ENCODE data around the gene PALLD. TPM values are rescaled to one million over a fixed set of nuclear protein-coding genes. Genes with fewer than 3 reads are reported as not detected.

Gene PALLD
- total and polyA plus RNA-seq, 7 donors = 40.7 to 1,991 (median 1,233) TPM

GRCh38 chr4:168776382-168776781, 279.5 kb downstream of the PALLD start:
- intact Hi-C loops (cut with DNase I) = no loop called here

GRCh38 chr4:168777277-168777965, 280.6 kb downstream of the PALLD start:
- Histone ChIP-seq H3K4me1 (no peaks in the 10 kb centered on the region), H3K27ac (no peak overlapping the region), H3K9me3 (peaks cover 0 to 3% (median 0%) of the 10 kb centered on the region in 4 donors), H3K36me3 (no peaks in the 10 kb centered on the region), H3K4me3 (no peak overlapping the region), H3K27me3 (no peaks in the 10 kb centered on the region)
- DNase-seq = no peak
- TF ChIP-seq EP300 (IDR thresholded peaks at IDR 0.05) = no peak
- intact Hi-C loops (cut with DNase I) = no loop called here
- WGBS, 2 donors = 36 to 63% methylated on average over 4 of the region's 4 CpGs

More at GRCh38 chr4:168776382-168776781, 279.5 kb downstream of the PALLD start:
- H3K9me3 ChIP-seq = peaks cover 0 to 3% (median 0%) of the 10 kb centered on the region in 4 donors
- no peak for TF ChIP-seq EP300 (IDR thresholded peaks at IDR 0.05)
- no peak for TF ChIP-seq POLR2A (IDR thresholded peaks at IDR 0.05)
- TF ChIP-seq CTCF (IDR thresholded peaks at IDR 0.05) = no peak
- no peak for TF ChIP-seq POLR2AphosphoS5 (IDR thresholded peaks at IDR 0.05)
- H3K4me1 ChIP-seq = no peaks in the 10 kb centered on the region
- no peak overlapping the region for H3K4me3 ChIP-seq
- DNase-seq = no peak
- H3K27me3 ChIP-seq = no peaks in the 10 kb centered on the region
- no peaks in the 10 kb centered on the region for H3K36me3 ChIP-seq
- no peak overlapping the region for H3K27ac ChIP-seq

- no peaks in the 10 kb centered on the region for H3K36me3 ChIP-seq
- no peak overlapping the region for H3K4me3 ChIP-seq
- intact Hi-C loops (cut with DNase I) = no loop called here
- DNase-seq = no peak
- H3K9me3 ChIP-seq = no peaks in the 10 kb centered on the region
- 89% methylated on average over 4 of the region's 4 CpGs for WGBS, 2 donors
- TF ChIP-seq EP300 (IDR thresholded peaks at IDR 0.05) (no peak), POLR2AphosphoS5 (IDR thresholded peaks at IDR 0.05) (no peak), POLR2A (IDR thresholded peaks at IDR 0.05) (no peak), CTCF (IDR thresholded peaks at IDR 0.05) (no peak)
- no peaks in the 10 kb centered on the region for H3K27me3 ChIP-seq
- no peaks in the 10 kb centered on the region for H3K4me1 ChIP-seq
- H3K27ac ChIP-seq = no peak overlapping the region
Observed at GRCh38 chr4:168781341-168781740, 284.5 kb downstream of the PALLD start.

GRCh38 chr4:168781926-168782325, 285.1 kb downstream of the PALLD start:
- intact Hi-C loops (cut with DNase I) = no loop called here
- Histone ChIP-seq H3K4me1 (no peaks in the 10 kb centered on the region), H3K36me3 (no peaks in the 10 kb centered on the region), H3K27me3 (no peaks in the 10 kb centered on the region), H3K9me3 (no peaks in the 10 kb centered on the region), H3K27ac (no peak overlapping the region), H3K4me3 (no peak overlapping the region)
- no peak for DNase-seq
- TF ChIP-seq EP300 (IDR thresholded peaks at IDR 0.05) (no peak), POLR2AphosphoS5 (IDR thresholded peaks at IDR 0.05) (no peak), CTCF (IDR thresholded peaks at IDR 0.05) (no peak), POLR2A (IDR thresholded peaks at IDR 0.05) (no peak)
- WGBS, 2 donors = 86 to 91% methylated on average over 4 of the region's 4 CpGs

- Histone ChIP-seq H3K27ac (no peak overlapping the region), H3K4me1 (no peaks in the 10 kb centered on the region), H3K4me3 (no peak overlapping the region), H3K36me3 (no peaks in the 10 kb centered on the region), H3K9me3 (no peaks in the 10 kb centered on the region), H3K27me3 (no peaks in the 10 kb centered on the region)
- no peak for DNase-seq
- WGBS, 2 donors = 69 to 84% methylated on average over 5 of the region's 5 CpGs
- intact Hi-C loops (cut with DNase I) = no loop called here
- TF ChIP-seq EP300 (IDR thresholded peaks at IDR 0.05) = no peak
- TF ChIP-seq POLR2A (IDR thresholded peaks at IDR 0.05) = no peak
- no peak for TF ChIP-seq CTCF (IDR thresholded peaks at IDR 0.05)
- TF ChIP-seq POLR2AphosphoS5 (IDR thresholded peaks at IDR 0.05) = no peak
Observed at GRCh38 chr4:168782439-168782838, 285.6 kb downstream of the PALLD start.

Data from sigmoid colon (tissue), 7 donors.